ENCODE results near the gene CTTNBP2.

GRCh38 chr7:117674617-117675016, 198.6 kb downstream of the CTTNBP2 start:
- no peak for TF ChIP-seq POLR2A (IDR thresholded peaks at IDR 0.05)
- no peak for TF ChIP-seq CTCF (IDR thresholded peaks at IDR 0.05)

Data from thyroid gland (tissue), 4 donors.